Astrocyte (in vitro differentiated cells and primary cell): ENCODE measurements around the gene UTP4.

Experiments
- EZH2 ChIP-seq: IDR thresholded peaks from 2 replicates; pipeline ENCODE4 v1.6.1; 2012; ENCODE audit warnings: mild to moderate bottlenecking, low read length, inconsistent platforms; ENCODE audit not compliant: insufficient read depth
- TF ChIP-seq, protein P1 (sequence below): IDR thresholded peaks from 2 replicates; pipeline ENCODE4 v1.5.1; 2011; ENCODE audit warnings: low read depth, mild to moderate bottlenecking, inconsistent platforms, low read length, moderate library complexity; ENCODE audit not compliant: insufficient read depth

DNA sequence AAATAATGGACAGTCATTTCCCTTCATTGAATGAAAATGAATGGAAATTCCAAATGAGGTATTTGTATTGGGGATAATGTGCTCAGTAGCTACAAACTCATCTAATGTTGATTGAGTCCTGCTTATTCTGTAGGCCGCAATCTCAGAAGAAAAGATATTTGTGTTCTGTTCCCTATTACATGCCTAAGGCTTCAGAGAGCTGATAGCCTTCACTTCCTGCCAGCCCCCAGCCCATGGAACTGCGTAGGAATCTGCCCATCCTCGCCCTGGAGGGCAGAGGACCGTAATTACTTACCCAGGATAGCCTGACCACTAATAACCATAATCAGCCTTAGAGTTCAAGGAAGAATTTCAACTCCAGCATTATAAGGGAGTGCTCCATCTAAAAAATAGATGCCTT lies 36.6 kb downstream of the UTP4 start:
- TF ChIP-seq, protein P1, sequence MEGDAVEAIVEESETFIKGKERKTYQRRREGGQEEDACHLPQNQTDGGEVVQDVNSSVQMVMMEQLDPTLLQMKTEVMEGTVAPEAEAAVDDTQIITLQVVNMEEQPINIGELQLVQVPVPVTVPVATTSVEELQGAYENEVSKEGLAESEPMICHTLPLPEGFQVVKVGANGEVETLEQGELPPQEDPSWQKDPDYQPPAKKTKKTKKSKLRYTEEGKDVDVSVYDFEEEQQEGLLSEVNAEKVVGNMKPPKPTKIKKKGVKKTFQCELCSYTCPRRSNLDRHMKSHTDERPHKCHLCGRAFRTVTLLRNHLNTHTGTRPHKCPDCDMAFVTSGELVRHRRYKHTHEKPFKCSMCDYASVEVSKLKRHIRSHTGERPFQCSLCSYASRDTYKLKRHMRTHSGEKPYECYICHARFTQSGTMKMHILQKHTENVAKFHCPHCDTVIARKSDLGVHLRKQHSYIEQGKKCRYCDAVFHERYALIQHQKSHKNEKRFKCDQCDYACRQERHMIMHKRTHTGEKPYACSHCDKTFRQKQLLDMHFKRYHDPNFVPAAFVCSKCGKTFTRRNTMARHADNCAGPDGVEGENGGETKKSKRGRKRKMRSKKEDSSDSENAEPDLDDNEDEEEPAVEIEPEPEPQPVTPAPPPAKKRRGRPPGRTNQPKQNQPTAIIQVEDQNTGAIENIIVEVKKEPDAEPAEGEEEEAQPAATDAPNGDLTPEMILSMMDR, result no peak
- no peak for TF ChIP-seq EZH2
